Measurements from ENCODE around the gene MAP1LC3C. TPM values are rescaled to one million over a fixed set of nuclear protein-coding genes. Genes with fewer than 3 reads are reported as not detected.
"Not testable (repeated sequence)": the region's sequence is repeated elsewhere in the genome, so short reads cannot be mapped to it uniquely, and the experiment has no call there.

The MAP1LC3C gene
- polyA plus RNA-seq, 4 donors, result 0.83 to 1.5 (median 1.1) TPM

DNA sequence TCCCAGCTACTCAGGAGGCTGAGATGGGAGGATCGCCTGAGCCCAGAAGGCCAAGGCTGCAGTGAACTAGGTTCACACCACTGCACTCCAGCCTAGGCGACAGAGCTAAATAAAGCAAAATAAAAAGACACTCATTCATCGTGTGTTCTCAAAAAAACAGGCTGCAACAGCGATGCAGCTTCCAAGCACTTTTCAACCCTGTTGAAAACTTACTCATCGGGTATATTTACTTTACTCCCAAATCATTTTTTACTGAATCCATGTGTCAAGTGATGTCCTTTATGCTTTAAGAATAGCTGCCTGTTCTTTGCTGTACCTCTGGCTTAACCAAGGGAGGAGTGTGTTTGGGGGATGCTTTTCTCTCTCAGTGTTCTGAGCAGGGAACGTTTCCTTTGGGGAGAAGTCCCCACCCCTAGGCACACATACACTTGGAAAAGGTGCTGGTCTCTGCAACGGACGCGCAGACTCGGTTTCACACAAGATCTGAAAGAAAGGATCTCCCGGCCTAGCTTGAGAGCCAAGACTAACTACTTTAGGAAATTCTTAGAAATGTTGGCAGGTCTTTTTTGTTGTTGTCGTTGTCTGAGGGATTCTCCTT is 1.4 kb downstream of the MAP1LC3C start:
- DNase-seq (ENCODE audit: low read depth in 4 of 4, low spot score in 3 of 4), result no peak

DNA sequence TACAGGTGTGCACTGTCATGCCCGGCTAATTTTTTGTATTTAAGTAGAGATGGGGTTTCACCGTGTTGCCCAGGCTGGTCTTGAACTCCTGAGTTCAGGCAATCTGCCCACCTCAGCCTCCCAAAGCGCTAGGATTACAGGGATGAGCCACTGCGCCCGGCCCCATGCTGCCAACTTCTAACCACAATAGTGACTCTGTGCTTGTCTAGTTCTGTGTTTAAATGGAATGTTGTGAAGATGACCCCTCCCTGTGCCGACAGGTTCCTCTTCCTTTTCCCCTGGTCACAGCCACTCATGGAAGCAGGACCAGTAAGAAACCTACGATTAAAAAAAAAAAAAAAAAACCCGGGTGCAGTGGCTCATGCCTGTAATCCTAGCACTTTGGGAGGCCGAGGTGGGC is 4.7 kb downstream of the MAP1LC3C start:
- DNase-seq (ENCODE audit: low read depth in 4 of 4, low spot score in 3 of 4), result no peak

DNA sequence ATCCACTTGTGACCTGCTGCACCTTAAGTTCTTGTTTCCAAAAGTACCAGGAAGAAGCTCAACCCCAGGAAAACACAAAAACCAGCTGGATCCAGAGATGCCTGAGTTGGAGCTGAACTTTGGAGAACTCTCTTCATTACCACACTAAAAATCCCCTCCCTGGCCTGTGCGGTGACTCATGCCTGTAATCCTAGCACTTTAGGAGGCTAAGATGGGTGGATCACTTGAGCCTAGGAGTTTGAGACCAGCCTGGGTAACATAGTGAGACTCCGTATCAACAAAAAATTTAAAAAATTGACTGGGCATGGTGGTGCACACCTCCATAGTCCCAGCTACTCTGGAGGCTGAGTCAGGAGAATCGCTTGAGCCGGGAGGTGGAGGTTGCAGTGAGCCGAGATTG is 6.2 kb downstream of the MAP1LC3C start:
- no peak for DNase-seq (ENCODE audit: low read depth in 4 of 4, low spot score in 3 of 4)

GRCh38 chr1:241990040-241990439 is 8.9 kb downstream of the MAP1LC3C start:
- DNase-seq (ENCODE audit: low read depth in 4 of 4, low spot score in 3 of 4), result no peak

GRCh38 chr1:241988389-241988930 is 10.4 kb downstream of the MAP1LC3C start:
- DNase-seq (ENCODE audit: low read depth in 4 of 4, low spot score in 3 of 4), result not testable (repeated sequence)

GRCh38 chr1:241985787-241986186 is 13.1 kb downstream of the MAP1LC3C start:
- DNase-seq (ENCODE audit: low read depth in 4 of 4, low spot score in 3 of 4), result no peak

GRCh38 chr1:241979926-241980325 is 19.0 kb downstream of the MAP1LC3C start:
- no peak for DNase-seq (ENCODE audit: low read depth in 4 of 4, low spot score in 3 of 4)

GRCh38 chr1:241979071-241979470 is 19.8 kb downstream of the MAP1LC3C start:
- no peak for DNase-seq (ENCODE audit: low read depth in 4 of 4, low spot score in 3 of 4)

DNA sequence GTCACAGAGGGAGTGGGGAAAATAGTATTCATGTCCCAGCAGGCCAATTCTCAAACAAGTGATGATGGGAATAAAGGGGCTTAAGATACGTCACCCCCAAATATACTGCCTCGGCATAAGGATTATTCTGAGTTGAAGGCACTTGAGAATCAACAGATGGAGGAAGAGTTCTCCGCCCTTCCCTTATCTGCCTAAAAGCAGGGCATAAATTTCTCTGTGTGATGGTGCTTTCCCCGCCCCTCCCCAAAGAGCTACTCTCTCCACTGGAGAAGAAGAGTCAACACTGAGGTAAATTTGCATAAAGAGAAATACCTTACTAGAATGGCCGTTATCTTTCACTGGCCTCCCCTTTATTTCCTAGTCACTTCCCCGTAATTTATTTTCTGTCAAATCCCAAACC is 22.7 kb downstream of the MAP1LC3C start:
- DNase-seq (ENCODE audit: low read depth in 4 of 4, low spot score in 3 of 4), result no peak

DNA sequence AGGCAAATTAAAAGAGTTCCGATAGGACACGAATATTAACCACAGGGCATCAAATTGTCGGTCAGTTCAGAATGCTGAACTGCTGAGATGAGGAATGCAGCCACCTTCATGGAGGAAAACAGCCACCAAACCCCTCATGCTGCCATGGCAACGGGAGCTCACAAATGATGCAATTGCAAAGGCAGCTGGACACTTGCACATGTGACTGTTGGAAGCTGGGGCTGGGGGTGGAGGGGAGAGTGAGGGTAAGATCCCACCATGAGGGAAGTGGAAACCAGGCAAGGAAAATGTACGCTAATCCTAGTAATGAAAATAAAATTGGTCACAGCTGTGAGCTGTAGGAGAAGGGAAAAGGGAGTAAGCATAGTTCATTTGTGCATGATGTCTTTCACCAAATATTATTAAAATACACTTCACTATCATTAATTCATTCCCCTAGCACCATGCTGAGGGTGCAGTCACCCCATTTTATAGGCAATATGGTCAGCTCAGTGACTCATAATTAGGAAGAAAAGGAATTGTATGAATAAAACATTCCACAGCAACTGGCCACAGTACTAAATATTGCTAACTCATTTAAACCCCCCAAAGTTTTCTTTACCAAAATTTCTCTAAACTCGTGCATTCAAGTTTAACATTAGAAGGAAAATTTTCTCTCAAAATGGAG is 26.1 kb downstream of the MAP1LC3C start:
- no peak for DNase-seq (ENCODE audit: low read depth in 4 of 4, low spot score in 3 of 4)

DNA sequence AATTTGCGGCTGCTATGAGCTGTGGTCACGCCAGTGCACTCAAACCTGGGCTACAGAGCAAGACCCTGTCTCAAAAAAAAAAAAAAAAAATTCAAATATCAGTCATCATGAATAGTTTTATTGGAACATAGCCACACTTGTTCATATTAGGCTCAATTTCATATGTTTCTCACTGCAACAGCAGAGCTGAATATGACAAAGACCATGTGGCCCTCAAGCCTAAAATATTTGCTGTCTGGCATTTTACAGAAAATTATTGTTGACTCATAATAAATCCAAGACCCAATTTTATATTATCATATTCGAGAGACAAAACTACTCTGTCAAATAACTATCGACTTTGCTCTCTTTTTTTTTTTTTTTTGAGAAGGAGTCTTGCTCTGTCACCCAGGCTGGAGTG is 30.3 kb downstream of the MAP1LC3C start:
- no peak for DNase-seq (ENCODE audit: low read depth in 4 of 4, low spot score in 3 of 4)

GRCh38 chr1:241964550-241965282 is 34.2 kb downstream of the MAP1LC3C start:
- DNase-seq (ENCODE audit: low read depth in 4 of 4, low spot score in 3 of 4), result no peak

DNA sequence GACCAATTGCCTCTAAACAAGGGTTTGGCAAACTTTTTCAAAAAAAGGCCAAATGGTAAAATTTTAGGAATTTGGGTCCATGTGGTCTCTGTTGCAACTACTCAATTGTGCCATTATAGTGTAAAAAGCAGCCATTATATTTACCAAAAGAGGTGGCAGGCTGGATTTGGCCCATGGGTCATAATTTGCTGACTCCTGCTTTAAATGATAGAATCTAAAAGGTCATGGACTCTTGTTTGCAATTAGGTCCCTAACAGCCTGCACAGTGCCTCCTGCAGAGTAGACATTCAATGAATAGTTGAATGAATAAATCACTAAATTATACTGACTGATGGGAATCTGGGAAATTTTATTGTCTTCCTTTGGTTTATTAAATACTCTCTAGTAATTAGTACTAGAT is 35.2 kb downstream of the MAP1LC3C start:
- DNase-seq (ENCODE audit: low read depth in 4 of 4, low spot score in 3 of 4), result no peak

DNA sequence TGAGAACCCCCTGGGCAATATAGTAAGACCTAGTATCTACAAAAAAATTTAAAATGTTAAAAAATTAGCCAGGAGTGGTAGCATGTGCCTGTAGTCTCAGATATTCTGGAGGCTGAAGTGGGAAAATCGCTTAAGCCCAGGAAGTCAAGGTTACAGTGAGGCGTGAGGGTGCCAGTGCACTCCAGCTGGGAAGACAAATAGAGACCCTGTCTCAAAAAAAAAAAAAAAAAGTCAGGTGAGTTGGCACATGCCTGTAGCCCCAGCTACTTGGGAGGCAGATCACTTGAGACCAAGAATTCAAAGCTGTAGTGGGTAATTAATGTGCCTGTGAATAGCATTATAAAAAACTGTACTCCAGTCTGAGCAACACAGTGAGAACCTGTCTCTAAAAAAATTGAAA is 36.7 kb downstream of the MAP1LC3C start:
- no peak for DNase-seq (ENCODE audit: low read depth in 4 of 4, low spot score in 3 of 4)

DNA sequence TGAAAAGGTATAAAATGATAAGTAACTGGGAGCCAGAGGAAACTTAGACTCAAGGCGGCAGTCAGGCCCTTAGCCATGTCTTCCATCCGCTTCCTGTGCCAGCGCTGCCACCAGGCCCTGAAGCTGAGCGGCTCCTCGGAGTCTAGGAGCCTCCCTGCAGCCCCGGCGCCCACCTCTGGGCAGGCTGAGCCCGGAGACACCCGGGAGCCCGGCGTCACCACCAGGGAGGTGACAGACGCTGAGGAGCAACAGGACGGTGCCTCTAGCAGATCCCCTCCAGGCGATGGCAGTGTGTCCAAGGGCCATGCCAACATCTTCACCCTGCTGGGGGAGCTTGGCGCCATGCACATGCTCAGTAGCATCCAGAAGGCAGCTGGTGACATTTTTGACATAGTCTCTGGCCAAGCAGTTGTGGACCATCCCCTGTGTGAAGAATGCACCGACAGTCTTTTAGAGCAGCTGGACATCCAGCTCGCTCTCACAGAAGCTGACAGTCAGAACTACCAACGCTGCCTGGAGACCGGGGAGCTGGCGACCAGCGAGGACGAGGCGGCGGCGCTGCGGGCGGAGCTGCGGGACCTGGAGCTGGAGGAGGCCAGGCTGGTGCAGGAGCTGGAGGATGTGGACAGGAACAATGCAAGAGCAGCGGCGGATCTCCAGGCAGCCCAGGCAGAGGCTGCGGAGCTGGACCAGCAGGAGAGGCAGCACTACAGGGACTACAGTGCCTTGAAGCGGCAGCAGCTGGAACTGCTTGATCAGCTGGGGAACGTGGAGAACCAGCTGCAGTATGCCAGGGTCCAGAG is 41.0 kb downstream of the MAP1LC3C start, which contains the start of gene BECN2:
Gene BECN2 (plus strand): TSS at position 76 of the 803 bp plus-strand sequence. CDS start 0 bp downstream, at position 76.
- DNase-seq (ENCODE audit: low read depth in 4 of 4, low spot score in 3 of 4), result no peak

DNA sequence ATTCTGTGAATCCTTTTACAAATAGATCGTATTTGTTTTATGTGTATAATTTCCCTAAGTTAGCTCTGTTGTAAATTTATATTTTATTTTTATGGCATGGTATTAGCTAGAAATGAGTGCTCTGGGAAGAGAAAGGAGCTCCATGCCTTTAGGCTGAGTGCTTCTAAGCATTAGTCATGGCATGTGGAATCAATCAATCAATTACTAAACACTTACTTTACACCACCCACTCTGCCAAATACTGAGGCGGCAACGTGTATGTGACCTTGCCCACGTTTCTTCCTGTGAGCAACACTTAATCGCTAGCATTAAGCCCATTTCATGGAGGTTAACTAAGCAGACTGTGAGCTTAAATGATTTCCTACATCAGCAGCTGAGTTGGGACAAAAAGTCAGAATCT is 48.5 kb downstream of the MAP1LC3C start:
- no peak for DNase-seq (ENCODE audit: low read depth in 4 of 4, low spot score in 3 of 4)

DNA sequence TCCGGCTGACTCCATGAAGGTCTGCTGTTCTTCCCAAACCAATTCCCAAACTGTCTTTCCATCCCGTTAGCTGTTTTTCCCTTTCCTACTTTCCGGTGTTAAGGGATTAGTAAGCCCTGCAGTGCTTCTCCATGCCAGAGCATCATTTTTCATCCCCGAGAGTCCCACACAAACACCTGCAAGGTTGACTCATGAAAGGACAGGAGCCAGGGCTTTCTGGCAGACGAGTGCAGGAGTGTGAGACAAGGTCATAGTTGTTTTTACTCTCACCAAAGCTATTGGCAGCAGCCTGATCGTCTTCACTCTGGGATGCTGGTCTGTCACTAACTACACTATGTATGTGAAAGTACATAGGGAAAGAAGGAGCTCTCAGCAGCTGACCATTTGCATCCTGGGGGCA is 51.5 kb downstream of the MAP1LC3C start:
- DNase-seq (ENCODE audit: low read depth in 4 of 4, low spot score in 3 of 4), result no peak

All from right renal pelvis (tissue), 4 donors.